Smooth muscle cell of bladder (primary cell): ENCODE measurements around the gene CTNNB1. TPM values are rescaled to one million over a fixed set of nuclear protein-coding genes. Genes with fewer than 3 reads are reported as not detected.

Source experiments
- total RNA-seq: library from RNA; depleted of rRNA; stranded (reverse); fragments of >200 nt; gene quantifications from 2 replicates; pipeline ENCODE4 v1.2.3, GENCODE V29; 2014

Gene CTNNB1
- 821 and 862 TPM in 2 replicates for total RNA-seq

GRCh38 chr3:41198950-41199865, at the start of gene CTNNB1:
TSS of gene CTNNB1 (plus strand) at chr3:41199505. CDS start at chr3:41224069, 24,564 bp downstream.

